ENCODE data around the gene PRKRA.

DNA sequence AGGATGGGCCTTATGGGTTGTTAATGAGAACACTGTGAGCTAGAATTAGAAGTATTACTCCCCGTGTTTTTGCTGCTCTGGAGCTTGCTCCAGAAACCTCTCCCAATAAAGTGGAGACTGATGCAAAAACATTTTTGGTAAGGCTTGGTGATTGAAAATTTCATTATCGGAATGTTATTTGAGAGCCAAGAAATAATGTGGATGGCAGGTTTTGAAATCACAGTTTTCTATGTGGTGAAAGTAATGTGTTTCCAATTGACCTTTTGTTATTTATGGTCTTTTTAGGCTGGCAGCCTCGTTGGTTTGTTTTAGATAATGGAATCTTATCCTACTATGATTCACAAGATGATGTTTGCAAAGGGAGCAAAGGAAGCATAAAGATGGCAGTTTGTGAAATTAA, 34.4 kb upstream of the PRKRA start:
- TF ChIP-seq CTCF (IDR thresholded peaks at IDR 0.05; ENCODE audit: poor library complexity, severe bottlenecking) (no peak), TAF1 (IDR thresholded peaks at IDR 0.05; ENCODE audit: low read depth) (no peak), EP300 (conservative IDR thresholded peaks at IDR 0.05; ENCODE audit: poor library complexity, severe bottlenecking) (no peak), EZH2 (IDR thresholded peaks at IDR 0.05; ENCODE audit: borderline replicate concordance, insufficient read depth, low read length, poor library complexity, severe bottlenecking) (no peak), POLR2AphosphoS5 (IDR thresholded peaks at IDR 0.05) (no peak), SMC3 (conservative IDR thresholded peaks at IDR 0.05; ENCODE audit: poor library complexity) (no peak), MXI1 (conservative IDR thresholded peaks at IDR 0.05; ENCODE audit: poor library complexity, severe bottlenecking) (no peak), RAD21 (conservative IDR thresholded peaks at IDR 0.05) (no peak)
- TF ChIP-seq, protein P1, sequence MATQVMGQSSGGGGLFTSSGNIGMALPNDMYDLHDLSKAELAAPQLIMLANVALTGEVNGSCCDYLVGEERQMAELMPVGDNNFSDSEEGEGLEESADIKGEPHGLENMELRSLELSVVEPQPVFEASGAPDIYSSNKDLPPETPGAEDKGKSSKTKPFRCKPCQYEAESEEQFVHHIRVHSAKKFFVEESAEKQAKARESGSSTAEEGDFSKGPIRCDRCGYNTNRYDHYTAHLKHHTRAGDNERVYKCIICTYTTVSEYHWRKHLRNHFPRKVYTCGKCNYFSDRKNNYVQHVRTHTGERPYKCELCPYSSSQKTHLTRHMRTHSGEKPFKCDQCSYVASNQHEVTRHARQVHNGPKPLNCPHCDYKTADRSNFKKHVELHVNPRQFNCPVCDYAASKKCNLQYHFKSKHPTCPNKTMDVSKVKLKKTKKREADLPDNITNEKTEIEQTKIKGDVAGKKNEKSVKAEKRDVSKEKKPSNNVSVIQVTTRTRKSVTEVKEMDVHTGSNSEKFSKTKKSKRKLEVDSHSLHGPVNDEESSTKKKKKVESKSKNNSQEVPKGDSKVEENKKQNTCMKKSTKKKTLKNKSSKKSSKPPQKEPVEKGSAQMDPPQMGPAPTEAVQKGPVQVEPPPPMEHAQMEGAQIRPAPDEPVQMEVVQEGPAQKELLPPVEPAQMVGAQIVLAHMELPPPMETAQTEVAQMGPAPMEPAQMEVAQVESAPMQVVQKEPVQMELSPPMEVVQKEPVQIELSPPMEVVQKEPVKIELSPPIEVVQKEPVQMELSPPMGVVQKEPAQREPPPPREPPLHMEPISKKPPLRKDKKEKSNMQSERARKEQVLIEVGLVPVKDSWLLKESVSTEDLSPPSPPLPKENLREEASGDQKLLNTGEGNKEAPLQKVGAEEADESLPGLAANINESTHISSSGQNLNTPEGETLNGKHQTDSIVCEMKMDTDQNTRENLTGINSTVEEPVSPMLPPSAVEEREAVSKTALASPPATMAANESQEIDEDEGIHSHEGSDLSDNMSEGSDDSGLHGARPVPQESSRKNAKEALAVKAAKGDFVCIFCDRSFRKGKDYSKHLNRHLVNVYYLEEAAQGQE (IDR thresholded peaks at IDR 0.05; ENCODE audit: borderline replicate concordance): no peak
